HepG2 (cell line): ENCODE data around the gene MGMT. TPM values are rescaled to one million over a fixed set of nuclear protein-coding genes. Genes with fewer than 3 reads are reported as not detected.

ENCODE experiments used
- ATAC-seq: fragments of 200-7000 bp; cut with Tn5 transposase; 3 replicates; pipeline ENCODE4 v1.9.1; 2020; ENCODE audit warnings: mild to moderate bottlenecking, moderate library complexity
- BruUV-seq: library from RNA; stranded (reverse); fragments of 400-500 nt; replicated peaks from 2 replicates; lab custom pipeline; 2021; lab: Mats Ljungman, UMichigan
- CTCF ChIA-PET: fragments of 300-600 bp; formaldehyde crosslinking; extraction: SDS; loops from one replicate; lab custom pipeline; 2021; ENCODE audit warnings: low total read pairs, inconsistent platforms, low intra/inter-chr PET ratio; lab: Yijun Ruan, JAX
- POLR2A ChIA-PET: fragments of 350-600 bp; sonication (Branson Sonifier 250); formaldehyde crosslinking; loops from one replicate; lab custom pipeline; 2020; ENCODE audit warnings: antibody characterized with exemption, inconsistent platforms; lab: Yijun Ruan, JAX
- DNase-seq: peaks from one replicate; pipeline ENCODE4 v3.0.0-alpha.2; 2015; ENCODE audit warnings: low spot score
- FAIRE-seq: peaks from 3 replicates; lab custom pipeline; 2011; peaks lifted over from hg19 to GRCh38; lab: Jason Lieb, UNC
- H2AFZ ChIP-seq: one replicate; pipeline ENCODE4 v1.6.1; 2011; ENCODE audit warnings: low read length, inconsistent platforms
- H3K27ac ChIP-seq: fragments of 300-600 bp; 3 replicates; pipeline ENCODE4 v1.8.0; 2011; ENCODE audit warnings: mixed run types, mild to moderate bottlenecking, mixed read lengths, low read length, inconsistent platforms; ENCODE audit not compliant: insufficient read depth; ENCODE audit errors: extremely low read length
- H3K27me3 ChIP-seq, 2 experiments: fragments of 200-600 bp in 1 of 2; 2 replicates in 1 of 2; 3 replicates in 1 of 2; pipeline versions ENCODE4 v1.6.0 to v1.8.0; 2011; ENCODE audit warnings: low read length in 2 of 2, mild to moderate bottlenecking in 2 of 2, moderate library complexity in 2 of 2, inconsistent platforms in 1 of 2; ENCODE audit not compliant: insufficient read depth in 2 of 2, control insufficient read depth in 1 of 2
- H3K36me3 ChIP-seq, 2 experiments: fragments of 200-600 bp in 1 of 2; replicated peaks in 1 of 2; 2 replicates in 1 of 2; 3 replicates in 1 of 2; pipeline versions ENCODE4 v1.5.1 to v1.8.0; 2011; ENCODE audit warnings: low read length in 2 of 2, inconsistent platforms in 1 of 2; ENCODE audit not compliant: insufficient read depth in 2 of 2, control insufficient read depth in 1 of 2
- H3K4me1 ChIP-seq: 2 replicates; pipeline ENCODE4 v1.5.1; 2012; ENCODE audit warnings: low read length, inconsistent platforms; ENCODE audit not compliant: insufficient read depth
- H3K4me2 ChIP-seq: 2 replicates; pipeline ENCODE4 v1.6.0; 2011; ENCODE audit warnings: low read depth, low read length, inconsistent platforms
- H3K4me3 ChIP-seq, 3 experiments: fragments of 200-600 bp in 1 of 3; sonication (generic), shearing (Covaris generic) in 1 of 3; replicated peaks in 1 of 3; 2 replicates each; pipeline ENCODE4 v1.5.1; 2011 to 2016; ENCODE audit warnings: low read length in 3 of 3, inconsistent platforms in 2 of 3, low read depth in 2 of 3, mild to moderate bottlenecking in 2 of 3, control low read depth in 1 of 3, mixed read lengths in 1 of 3; ENCODE audit not compliant: insufficient read depth in 1 of 3
- H3K79me2 ChIP-seq: one replicate; pipeline ENCODE4 v1.6.1; 2011; ENCODE audit warnings: low read length, inconsistent platforms; ENCODE audit not compliant: insufficient read depth
- H3K9ac ChIP-seq: 2 replicates; pipeline ENCODE4 v1.6.0; 2011; ENCODE audit warnings: mild to moderate bottlenecking, low read depth, low read length, inconsistent platforms; ENCODE audit not compliant: insufficient read depth
- H3K9me3 ChIP-seq: 2 replicates; pipeline ENCODE4 v1.5.1; 2012; ENCODE audit warnings: mild to moderate bottlenecking, low read length
- H4K20me1 ChIP-seq: 2 replicates; pipeline ENCODE4 v1.6.0; 2011; ENCODE audit warnings: inconsistent platforms, mild to moderate bottlenecking, low read length, moderate library complexity; ENCODE audit not compliant: insufficient read depth
- FOXC1 ChIP-seq: sonication (generic); formaldehyde crosslinking; IDR thresholded peaks from 2 replicates; pipeline ENCODE4 v1.8.0; 2022; ENCODE audit warnings: mild to moderate bottlenecking, missing genetic modification reagents, borderline replicate concordance
- FOXP4 ChIP-seq: sonication (generic); formaldehyde crosslinking; IDR thresholded peaks from 2 replicates; pipeline ENCODE4 v1.4.0; 2020; ENCODE audit warnings: missing genetic modification reagents
- MXI1 ChIP-seq: IDR thresholded peaks from 3 replicates; pipeline ENCODE4 v1.6.1; 2012; ENCODE audit warnings: low read depth, low read length, inconsistent platforms, borderline replicate concordance
- NPAS2 ChIP-seq: sonication (generic); formaldehyde crosslinking; IDR thresholded peaks from 2 replicates; pipeline ENCODE4 v1.8.0; 2022; ENCODE audit warnings: mild to moderate bottlenecking, missing genetic modification reagents, borderline replicate concordance
- RNF2 ChIP-seq: fragments of 450-650 bp; conservative IDR thresholded peaks from 2 replicates; pipeline ENCODE4 v1.6.1; 2016; ENCODE audit warnings: low read depth
- ZBTB7B ChIP-seq: sonication (generic); formaldehyde crosslinking; IDR thresholded peaks from 2 replicates; pipeline ENCODE4 v1.4.0; 2020; ENCODE audit warnings: missing genetic modification reagents
- ZMAT5 ChIP-seq: sonication (generic); formaldehyde crosslinking; IDR thresholded peaks from 2 replicates; pipeline ENCODE4 v1.5.0; 2020; ENCODE audit warnings: mild to moderate bottlenecking, low read depth, missing genetic modification reagents, borderline replicate concordance
- ZNF501 ChIP-seq: sonication (generic); formaldehyde crosslinking; IDR thresholded peaks from 2 replicates; pipeline ENCODE4 v1.5.1; 2020; ENCODE audit warnings: mild to moderate bottlenecking, moderate library complexity, missing genetic modification reagents
- ZNF563 ChIP-seq: sonication (generic); formaldehyde crosslinking; IDR thresholded peaks from 2 replicates; pipeline ENCODE4 v1.8.0; 2022; ENCODE audit warnings: mild to moderate bottlenecking, moderate library complexity, missing genetic modification reagents
- ZNF614 ChIP-seq: IDR thresholded peaks from 2 replicates; pipeline ENCODE4 v1.6.1; 2018; ENCODE audit warnings: missing biosample characterization, missing genetic modification reagents, inconsistent platforms, borderline replicate concordance
- ZNF839 ChIP-seq: sonication (generic); formaldehyde crosslinking; IDR thresholded peaks from 2 replicates; pipeline ENCODE4 v1.4.0; 2020; ENCODE audit warnings: missing genetic modification reagents, mild to moderate bottlenecking, borderline replicate concordance
- ZSCAN22 ChIP-seq: sonication (generic); formaldehyde crosslinking; IDR thresholded peaks from 2 replicates; pipeline ENCODE4 v1.4.0; 2020; ENCODE audit warnings: mild to moderate bottlenecking, missing genetic modification reagents
- WGBS: methylation state at CpG from one replicate; pipeline ENCODE4 v1.1.6; 2017; ENCODE audit warnings: low lambda C conversion rate; 5-methylcytosine and 5-hydroxymethylcytosine counted together
- in situ Hi-C: cut with HindIII; loops from 2 replicates; pipeline ENCODE4 v1.10.0; 2017; ENCODE audit warnings: low pct_unique_long_range_greater_than_20kb; ENCODE audit not compliant: extremely low pct_ligation_motif_present
- intact Hi-C: fragments of 100-400 bp; cut with micrococcal nuclease; formaldehyde crosslinking; loops from one replicate; pipeline ENCODE4 v1.10.0; 2022; ENCODE audit not compliant: unreplicated experiment
- polyA plus RNA-seq, 8 experiments: library from polyadenylated mRNA; depleted of rRNA in 3 of 8; stranded (reverse) in 7 of 8; unstranded in 1 of 8; fragments of >200 nt; fragmentation: Illumina TruSeq in 4 of 8; extraction: Trizol in 4 of 8; gene quantifications; 2 replicates each; pipeline versions ENCODE4 v1.2.1 to v1.2.3, GENCODE V29; 2011 to 2016; ENCODE audit warnings: low read depth in 4 of 8, missing spikeins in 1 of 8, mixed read lengths in 1 of 8; ENCODE audit not compliant: insufficient read depth in 1 of 8
- total RNA-seq, 5 experiments: library from RNA; depleted of rRNA; stranded (reverse); fragments of >200 nt; fragmentation: Illumina TruSeq; extraction: Trizol; gene quantifications; 2 replicates each; pipeline ENCODE4 v1.2.3, GENCODE V29; 2016; ENCODE audit warnings: low read depth in 1 of 5

The MGMT gene
- total and polyA plus RNA-seq, 2 of the 13 experiments (the other 11 are each of a cell fraction or from before 2014, with no cell fraction given) = 12.0 to 19.5 TPM

- Histone ChIP-seq H3K36me3 (no peaks in the 10 kb centered on the region), H3K9me3 (peaks cover 5% of the 10 kb centered on the region; the same call in 1 of the 2 replicates), H3K79me2 (no peaks in the 10 kb centered on the region), H3K27me3 (no peaks in the 10 kb centered on the region), H3K9ac (no peak overlapping the region), H3K4me2 (no peak overlapping the region), H2AFZ (no peak overlapping the region), H4K20me1 (no peaks in the 10 kb centered on the region), H3K4me3 (no peak overlapping the region), H3K4me1 (no peaks in the 10 kb centered on the region), H3K27ac (no peak overlapping the region)
- DNase-seq = no peak
- no peak for FAIRE-seq
- WGBS = 88% methylated on average over 26 of the region's 32 CpGs
- in situ Hi-C loops = no loop called here
- TF ChIP-seq FOXC1 (CRISPR knock-in tag) = no peak
- TF ChIP-seq RNF2 = no peak
- TF ChIP-seq NPAS2 = no peak
- TF ChIP-seq ZNF563 (CRISPR knock-in tag) = no peak
- no peak for TF ChIP-seq MXI1
- TF ChIP-seq ZSCAN22 (CRISPR knock-in tag) = no peak
- TF ChIP-seq ZNF839 (CRISPR knock-in tag) = no peak
- TF ChIP-seq ZNF501 (CRISPR knock-in tag) = no peak
- BruUV-seq = no TSS peak
- no peak for ATAC-seq
- CTCF ChIA-PET = no interaction called here
- intact Hi-C loops = no loop called here
- POLR2A ChIA-PET = no interaction called here
Measured at GRCh38 chr10:129680661-129681344, 213.8 kb downstream of the MGMT start.

- in situ Hi-C loops = no loop called here
- no peak overlapping the region for H3K9ac ChIP-seq
- H3K9me3 ChIP-seq = peaks cover 5% of the 10 kb centered on the region; the same call in 1 of the 2 replicates
- no TSS peak for BruUV-seq
- no peaks in the 10 kb centered on the region for H3K36me3 ChIP-seq
- POLR2A ChIA-PET = no interaction called here
- ATAC-seq (no peak), DNase-seq (no peak), FAIRE-seq (no peak)
- H3K27me3 ChIP-seq = no peaks in the 10 kb centered on the region
- H3K79me2 ChIP-seq = no peaks in the 10 kb centered on the region
- no peak overlapping the region for H3K27ac ChIP-seq
- CTCF ChIA-PET = no interaction called here
- no peak overlapping the region for H2AFZ ChIP-seq
- no peak overlapping the region for H3K4me2 ChIP-seq
- H3K4me1 ChIP-seq = no peaks in the 10 kb centered on the region
- H4K20me1 ChIP-seq = no peaks in the 10 kb centered on the region
- H3K4me3 ChIP-seq = no peak overlapping the region
- 74% methylated on average over 5 of the region's 5 CpGs for WGBS
- intact Hi-C loops = no loop called here
- TF ChIP-seq FOXP4 (no peak), ZNF614 (CRISPR knock-in tag) (no peak), ZBTB7B (CRISPR knock-in tag) (no peak), ZMAT5 (CRISPR knock-in tag) (no peak)
Measured at GRCh38 chr10:129681856-129682255, 214.8 kb downstream of the MGMT start.
